OCI-LY3 (cell line): ENCODE results near the gene IGF2.

Experiments used
- H2AFZ ChIP-seq: fragments of 200-600, 300-600 bp; shearing (Covaris generic); 2 replicates; pipeline ENCODE4 v1.6.0; 2014; ENCODE audit warnings: antibody characterized with exemption, low read depth, low read length
- H3K27ac ChIP-seq: fragments of 200-600, 300-600 bp; sonication (generic); 2 replicates; pipeline ENCODE4 v1.5.1; 2014; ENCODE audit warnings: mild to moderate bottlenecking, low read length, moderate library complexity, mixed read lengths
- H3K27me3 ChIP-seq: fragments of 200-600, 300-600 bp; sonication (generic); 2 replicates; pipeline ENCODE4 v1.6.1; 2014; ENCODE audit warnings: low read depth, low read length, mixed read lengths
- H3K36me3 ChIP-seq: fragments of 200-600, 300-600 bp; sonication (generic); replicated peaks from 2 replicates; pipeline ENCODE3; 2014; ENCODE audit warnings: low read depth, low read length, mixed read lengths
- H3K4me1 ChIP-seq: fragments of 300-600, 200-600 bp; sonication (generic); 2 replicates; pipeline ENCODE4 v1.6.1; 2014; ENCODE audit warnings: low read length, mixed read lengths
- H3K4me2 ChIP-seq: fragments of 200-600, 300-600 bp; sonication (generic); 2 replicates; pipeline ENCODE4 v1.6.1; 2014; ENCODE audit warnings: low read length, mixed read lengths
- H3K4me3 ChIP-seq: fragments of 300-600, 200-600 bp; sonication (generic); 2 replicates; pipeline ENCODE4 v1.5.1; 2014; ENCODE audit warnings: antibody characterized with exemption, mild to moderate bottlenecking, low read length, moderate library complexity
- H3K79me2 ChIP-seq: fragments of 300-600, 200-600 bp; shearing (Covaris generic); 2 replicates; pipeline ENCODE4 v1.6.1; 2014; ENCODE audit warnings: mild to moderate bottlenecking, low read length, mixed read lengths
- H3K9ac ChIP-seq: fragments of 300-600, 200-600 bp; shearing (Covaris generic); 2 replicates; pipeline ENCODE4 v1.6.0; 2014; ENCODE audit warnings: mild to moderate bottlenecking, low read length, moderate library complexity
- H3K9me3 ChIP-seq: fragments of 200-600, 300-600 bp; shearing (Covaris generic); 2 replicates; pipeline ENCODE4 v1.6.1; 2014; ENCODE audit warnings: low read length, mixed read lengths; ENCODE audit not compliant: insufficient read depth
- H4K20me1 ChIP-seq: fragments of 200-600, 300-600 bp; sonication (generic); 2 replicates; pipeline ENCODE4 v1.6.1; 2016; ENCODE audit warnings: low read length, mixed read lengths; ENCODE audit not compliant: insufficient read depth
- CTCF ChIP-seq: fragments of 200-600, 300-600 bp; sonication (generic); IDR thresholded peaks from 2 replicates; pipeline ENCODE4 v1.5.1; 2014; ENCODE audit warnings: antibody characterized with exemption, low read length, low read depth
- EZH2phosphoT487 ChIP-seq: fragments of 200-600 bp; shearing (Covaris generic); IDR thresholded peaks from 2 replicates; pipeline ENCODE4 v1.6.1; 2018; ENCODE audit warnings: antibody characterized with exemption, mixed run types, low read depth

IGF2 gene

GRCh38 chr11:2153581-2154194 lies 14.5 kb upstream of the IGF2 start:
- H3K27me3 ChIP-seq, result peaks cover 24% of the 10 kb centered on the region
- TF ChIP-seq CTCF, result no peak
- TF ChIP-seq EZH2phosphoT487, result no peak
- no peaks in the 10 kb centered on the region for H3K9me3 ChIP-seq
- no peak overlapping the region for H3K27ac ChIP-seq
- no peaks in the 10 kb centered on the region for H3K79me2 ChIP-seq
- H3K36me3 ChIP-seq, result no peaks in the 10 kb centered on the region
- peaks cover 3% of the 10 kb centered on the region; the same call in 1 of the 2 replicates for H3K4me1 ChIP-seq
- H3K9ac ChIP-seq, result no peak overlapping the region
- no peaks in the 10 kb centered on the region for H4K20me1 ChIP-seq
- H3K4me3 ChIP-seq, result no peak overlapping the region
- H3K4me2 ChIP-seq, result no peak overlapping the region
- H2AFZ ChIP-seq, result no peak overlapping the region

- Histone ChIP-seq H3K27ac (no peak overlapping the region), H3K27me3 (peaks cover 42% of the 10 kb centered on the region), H3K4me2 (peak overlapping the region; percentile 46), H2AFZ (no peak overlapping the region), H3K9ac (no peak overlapping the region; the same call in 1 of the 2 replicates), H3K79me2 (no peaks in the 10 kb centered on the region), H3K9me3 (no peaks in the 10 kb centered on the region), H3K4me3 (peak overlapping the region; percentile 11; the same call in 1 of the 2 replicates), H4K20me1 (no peaks in the 10 kb centered on the region), H3K36me3 (no peaks in the 10 kb centered on the region), H3K4me1 (peaks cover 3% of the 10 kb centered on the region; the same call in 1 of the 2 replicates)
- TF ChIP-seq CTCF, result peak; percentile 69
- no peak for TF ChIP-seq EZH2phosphoT487
These were observed 12.5 kb upstream of the IGF2 start for GRCh38 chr11:2151500-2152257.

- Histone ChIP-seq H3K27ac (no peak overlapping the region), H3K36me3 (no peaks in the 10 kb centered on the region), H2AFZ (no peak overlapping the region), H3K9ac (no peak overlapping the region), H3K4me2 (no peak overlapping the region), H3K9me3 (no peaks in the 10 kb centered on the region), H3K27me3 (peaks cover 58% of the 10 kb centered on the region), H3K4me1 (peaks cover 3% of the 10 kb centered on the region; the same call in 1 of the 2 replicates), H4K20me1 (no peaks in the 10 kb centered on the region), H3K4me3 (no peak overlapping the region), H3K79me2 (no peaks in the 10 kb centered on the region)
- TF ChIP-seq CTCF (peak; percentile 57), EZH2phosphoT487 (no peak)
These were observed 11.0 kb upstream of the IGF2 start for GRCh38 chr11:2149864-2150847.

- Histone ChIP-seq H3K4me3 (no peak overlapping the region), H3K9me3 (no peaks in the 10 kb centered on the region), H4K20me1 (no peaks in the 10 kb centered on the region), H2AFZ (no peak overlapping the region), H3K27me3 (peaks cover 65% of the 10 kb centered on the region), H3K4me1 (peaks cover 8% of the 10 kb centered on the region), H3K27ac (no peak overlapping the region), H3K9ac (no peak overlapping the region), H3K36me3 (no peaks in the 10 kb centered on the region), H3K4me2 (no peak overlapping the region), H3K79me2 (no peaks in the 10 kb centered on the region)
- TF ChIP-seq CTCF (no peak), EZH2phosphoT487 (no peak)
These were observed 10.3 kb upstream of the IGF2 start for GRCh38 chr11:2149460-2149859.
